Body of pancreas (tissue), 4 donors: Measurements from ENCODE around the gene LYSET. TPM values are rescaled to one million over a fixed set of nuclear protein-coding genes. Genes with fewer than 3 reads are reported as not detected.

Source experiments
- ATAC-seq: fragments of 150-250 bp; one replicate; pipeline ENCODE4 v1.9.1; 2016
- DNase-seq, 4 donors: peaks; one replicate each; pipeline ENCODE4 v3.0.0-alpha.2; 2019
- H3K27ac ChIP-seq, 4 donors: fragments of 200-600 bp; sonication (generic); 1 replicate in 3 of 4; 2 replicates in 1 of 4; pipeline versions ENCODE4 v1.5.1 to v1.6.1; 2016 to 2019; ENCODE audit warnings: mild to moderate bottlenecking in 1 of 4, mixed read lengths in 1 of 4, moderate library complexity in 1 of 4
- H3K27me3 ChIP-seq, 2 donors: fragments of 200-600 bp; sonication (generic); one replicate each; pipeline ENCODE4 v1.6.0; 2016; ENCODE audit warnings: mild to moderate bottlenecking in 1 of 2
- H3K36me3 ChIP-seq, 2 donors: fragments of 200-600 bp; sonication (generic); replicated peaks in 1 of 2; 2 replicates each; pipeline ENCODE4 v1.5.1; 2016; ENCODE audit warnings: low read depth in 2 of 2; ENCODE audit not compliant: insufficient read depth in 1 of 2
- H3K4me1 ChIP-seq: fragments of 200-600 bp; sonication (generic); one replicate; pipeline ENCODE4 v1.6.0; 2016
- H3K4me3 ChIP-seq, 2 donors: fragments of 200-600 bp; sonication (generic); 1 replicate in 1 of 2; 2 replicates in 1 of 2; pipeline ENCODE4 v1.5.1; 2016 to 2019
- H3K9me3 ChIP-seq, 3 donors: fragments of 200-600 bp; sonication (generic); 1 replicate in 2 of 3; 2 replicates in 1 of 3; pipeline ENCODE4 v1.5.1; 2016
- POLR2A ChIP-seq, 3 donors: fragments of 450-650 bp; IDR thresholded peaks; one replicate each; pipeline ENCODE4 v1.6.1; 2016; ENCODE audit warnings: antibody characterized with exemption in 3 of 3, mild to moderate bottlenecking in 2 of 3
- WGBS, 2 donors: methylation state at CpG; one replicate each; pipeline ENCODE4 v1.1.5; 2017; 5-methylcytosine and 5-hydroxymethylcytosine counted together
- intact Hi-C: fragments of 100-400 bp; cut with DNase I; formaldehyde crosslinking; loops from one replicate; pipeline ENCODE4 v1.15.1; 2023
- total RNA-seq, 2 donors: library from RNA; depleted of rRNA; stranded (reverse); fragments of >200 nt; gene quantifications; one replicate each; pipeline ENCODE4 v1.1.0, GENCODE V29; 2016
- TF ChIP-seq, protein P1 (sequence below), 7 experiments: fragments of 450-650 bp in 4 of 7; fragments of 200-600 bp in 3 of 7; sonication (generic) in 3 of 7; IDR thresholded peaks; one replicate each; pipeline ENCODE4 v1.5.1; 2016 to 2019; ENCODE audit warnings: antibody characterized with exemption in 7 of 7

The LYSET gene
- total RNA-seq, 2 donors from 2014 or later: 0.66 to 5.4 TPM

GRCh38 chr14:93183596-93184317, 1.4 kb upstream of the LYSET start:
- DNase-seq (no peak), ATAC-seq (no peak)
- no peaks in the 10 kb centered on the region for H3K36me3 ChIP-seq
- peak overlapping the region; percentile 94 to 98 (median 96) for H3K27ac ChIP-seq
- H3K4me1 ChIP-seq: peaks cover 29% of the 10 kb centered on the region
- intact Hi-C loops: no loop called here
- no peaks in the 10 kb centered on the region for H3K9me3 ChIP-seq
- H3K4me3 ChIP-seq: peak overlapping the region; percentile 81 to 88
- WGBS, 2 donors: 31 to 48% methylated on average over 12 to 17 of the region's 17 CpGs
- TF ChIP-seq, protein P1, sequence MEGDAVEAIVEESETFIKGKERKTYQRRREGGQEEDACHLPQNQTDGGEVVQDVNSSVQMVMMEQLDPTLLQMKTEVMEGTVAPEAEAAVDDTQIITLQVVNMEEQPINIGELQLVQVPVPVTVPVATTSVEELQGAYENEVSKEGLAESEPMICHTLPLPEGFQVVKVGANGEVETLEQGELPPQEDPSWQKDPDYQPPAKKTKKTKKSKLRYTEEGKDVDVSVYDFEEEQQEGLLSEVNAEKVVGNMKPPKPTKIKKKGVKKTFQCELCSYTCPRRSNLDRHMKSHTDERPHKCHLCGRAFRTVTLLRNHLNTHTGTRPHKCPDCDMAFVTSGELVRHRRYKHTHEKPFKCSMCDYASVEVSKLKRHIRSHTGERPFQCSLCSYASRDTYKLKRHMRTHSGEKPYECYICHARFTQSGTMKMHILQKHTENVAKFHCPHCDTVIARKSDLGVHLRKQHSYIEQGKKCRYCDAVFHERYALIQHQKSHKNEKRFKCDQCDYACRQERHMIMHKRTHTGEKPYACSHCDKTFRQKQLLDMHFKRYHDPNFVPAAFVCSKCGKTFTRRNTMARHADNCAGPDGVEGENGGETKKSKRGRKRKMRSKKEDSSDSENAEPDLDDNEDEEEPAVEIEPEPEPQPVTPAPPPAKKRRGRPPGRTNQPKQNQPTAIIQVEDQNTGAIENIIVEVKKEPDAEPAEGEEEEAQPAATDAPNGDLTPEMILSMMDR (IDR thresholded peaks at IDR 0.05): no peak
- no peak for TF ChIP-seq POLR2A (IDR thresholded peaks at IDR 0.05)
- H3K27me3 ChIP-seq: no peaks in the 10 kb centered on the region

DNA sequence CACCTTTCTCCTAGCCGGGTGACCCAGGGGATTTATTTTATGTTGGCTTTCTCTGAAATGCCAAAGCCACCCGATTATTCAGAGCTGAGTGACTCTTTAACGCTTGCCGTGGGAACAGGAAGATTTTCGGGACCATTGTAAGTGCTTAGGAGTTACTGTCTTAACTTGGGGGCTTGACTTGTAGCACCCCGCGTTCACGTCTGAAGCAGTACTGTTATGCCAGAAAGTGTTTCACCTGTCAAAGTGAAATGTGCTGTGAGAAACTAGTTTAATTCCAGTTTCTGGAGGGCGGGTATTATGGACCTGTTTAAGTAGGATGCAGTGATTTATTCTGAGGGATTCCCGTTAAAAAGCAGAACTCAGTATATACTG, 218 bp downstream of the LYSET start:
- Histone ChIP-seq H3K9me3 (no peaks in the 10 kb centered on the region), H3K27me3 (no peaks in the 10 kb centered on the region), H3K4me3 (peak overlapping the region; percentile 22 to 31), H3K4me1 (peaks cover 29% of the 10 kb centered on the region), H3K36me3 (no peaks in the 10 kb centered on the region), H3K27ac (peak overlapping the region; percentile 94 to 98 (median 96))
- no peak for ATAC-seq
- intact Hi-C loops: no loop called here
- DNase-seq: no peak
- TF ChIP-seq, protein P1 (IDR thresholded peaks at IDR 0.05): no peak
- TF ChIP-seq POLR2A (IDR thresholded peaks at IDR 0.05): no peak
- WGBS, 2 donors: 0 to 1% methylated on average over 10 of the region's 10 CpGs

DNA sequence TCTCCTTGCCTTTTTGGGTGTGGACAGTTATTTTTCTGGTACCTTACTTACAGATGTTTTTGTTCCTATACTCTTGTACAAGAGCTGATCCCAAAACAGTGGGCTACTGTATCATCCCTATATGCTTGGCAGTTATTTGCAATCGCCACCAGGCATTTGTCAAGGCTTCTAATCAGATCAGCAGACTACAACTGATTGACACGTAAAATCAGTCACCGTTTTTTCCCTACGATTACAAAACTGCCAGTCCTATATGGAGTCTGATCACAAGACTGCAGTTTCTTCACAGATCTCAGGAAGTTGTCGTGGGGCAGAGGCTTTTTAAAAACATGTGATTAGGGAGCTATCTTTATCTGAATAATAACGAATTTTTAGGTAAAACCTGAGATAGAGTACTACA, 1.3 kb downstream of the LYSET start:
- H3K27me3 ChIP-seq: no peaks in the 10 kb centered on the region
- intact Hi-C loops: no loop called here
- DNase-seq (peak in 1 of 4 donors; percentile 11), ATAC-seq (no peak)
- H3K4me3 ChIP-seq: no peak overlapping the region
- H3K9me3 ChIP-seq: no peaks in the 10 kb centered on the region
- H3K4me1 ChIP-seq: peaks cover 29% of the 10 kb centered on the region
- H3K36me3 ChIP-seq: no peaks in the 10 kb centered on the region
- peak overlapping the region in 1 of 4 donors; percentile 95 for H3K27ac ChIP-seq
- 58 to 74% methylated on average over 6 of the region's 6 CpGs for WGBS, 2 donors
- TF ChIP-seq, protein P1 (IDR thresholded peaks at IDR 0.05): no peak
- no peak for TF ChIP-seq POLR2A (IDR thresholded peaks at IDR 0.05)

GRCh38 chr14:93186956-93187355, 1.8 kb downstream of the LYSET start:
- Histone ChIP-seq H3K4me3 (no peak overlapping the region), H3K4me1 (peaks cover 29% of the 10 kb centered on the region), H3K27ac (peak overlapping the region in 1 of 4 donors; percentile 6), H3K27me3 (no peaks in the 10 kb centered on the region), H3K9me3 (no peaks in the 10 kb centered on the region), H3K36me3 (no peaks in the 10 kb centered on the region)
- ATAC-seq (no peak), DNase-seq (no peak)
- TF ChIP-seq POLR2A (IDR thresholded peaks at IDR 0.05): no peak
- TF ChIP-seq, protein P1 (IDR thresholded peaks at IDR 0.05): no peak
- intact Hi-C loops: no loop called here
- WGBS, 2 donors: 82 to 84% methylated on average over 3 of the region's 3 CpGs
